ENCODE measurements around the gene ADGRV1. TPM values are rescaled to one million over a fixed set of nuclear protein-coding genes. Genes with fewer than 3 reads are reported as not detected.

Gene ADGRV1
- total RNA-seq, 1 experiment from 2014 or later: 64.8 TPM

GRCh38 chr5:90682278-90682677 lies 123.7 kb downstream of the ADGRV1 start:
- no peaks in the 10 kb centered on the region; the same call in 1 of the 2 replicates for H3K79me2 ChIP-seq (ENCODE audit: insufficient read depth, low read length)
- no peaks in the 10 kb centered on the region for H3K27me3 ChIP-seq (ENCODE audit: insufficient read depth, low read length)
- no peak overlapping the region for H3K56ac ChIP-seq (ENCODE audit: insufficient read length, low read depth, low read length)
- no peak overlapping the region for H2AK5ac ChIP-seq (ENCODE audit: insufficient read length, low read length)
- H3K27ac ChIP-seq (ENCODE audit: insufficient read length, low read depth, low read length): no peak overlapping the region
- Mint-ChIP-seq H3K9me3 (peaks cover 0 to 9% of the 10 kb centered on the region in 2 experiments; a peak in 2 of 5 replicates), H3K36me3 (ENCODE audit: insufficient read depth in 1 of 3, low read depth in 3 of 3) (peaks cover 35 to 44% (median 37%) of the 10 kb centered on the region in 3 experiments), H3K27me3 (ENCODE audit: low read depth) (no peaks in the 10 kb centered on the region), H3K4me3 (no peak overlapping the region), H3K27ac (no peak overlapping the region), H3K4me1 (no peaks in the 10 kb centered on the region)
- H3K4me1 ChIP-seq (ENCODE audit: insufficient read depth, low read length): no peaks in the 10 kb centered on the region
- H2BK12ac ChIP-seq (ENCODE audit: insufficient read length, low read depth, low read length): no peak overlapping the region
- H3K9ac ChIP-seq (ENCODE audit: extremely low read depth, insufficient read length, low read length): no peak overlapping the region
- no peak overlapping the region for H3T11ph ChIP-seq (ENCODE audit: low read length)
- TF ChIP-seq CTCF (conservative IDR thresholded peaks at IDR 0.05): no peak
- no peak overlapping the region for H3K4me2 ChIP-seq (ENCODE audit: insufficient read depth, insufficient read length, low read length)
- H3K4ac ChIP-seq (ENCODE audit: low read depth, low read length): no peak overlapping the region
- H2BK20ac ChIP-seq (ENCODE audit: low read depth, low read length, poor library complexity, severe bottlenecking): no peak overlapping the region
- no peak overlapping the region for H3K23ac ChIP-seq (ENCODE audit: insufficient read length, low read depth, low read length)
- H3K79me1 ChIP-seq (ENCODE audit: insufficient read depth, low read depth, low read length, poor library complexity, severe bottlenecking): no peaks in the 10 kb centered on the region
- H4K20me1 ChIP-seq (ENCODE audit: control insufficient read depth, insufficient read depth, insufficient read length): no peaks in the 10 kb centered on the region
- H4K91ac ChIP-seq (ENCODE audit: insufficient read length, low read depth, low read length): no peak overlapping the region
- H3K23me2 ChIP-seq (ENCODE audit: insufficient read length, low read depth, low read length, poor library complexity, severe bottlenecking): no peaks in the 10 kb centered on the region
- H2BK5ac ChIP-seq (ENCODE audit: insufficient read length, low read length): no peak overlapping the region
- peaks cover 3% of the 10 kb centered on the region for H3K9me3 ChIP-seq (ENCODE audit: control insufficient read depth, low read depth, low read length)
- no peak overlapping the region for H4K8ac ChIP-seq (replicated peaks; ENCODE audit: insufficient read length, low read depth, low read length)
- no peak overlapping the region for H3K18ac ChIP-seq (ENCODE audit: insufficient read length, low read depth, low read length)
- DNase-seq: no peak
- no peak overlapping the region for H2AFZ ChIP-seq (ENCODE audit: low read length)
- no peak overlapping the region for H3K14ac ChIP-seq (ENCODE audit: insufficient read depth, low read length)
- H2BK120ac ChIP-seq (ENCODE audit: low read depth, low read length, poor library complexity, severe bottlenecking): no peak overlapping the region
- no CpG with 5 or more reads among the region's 2 CpGs for WGBS (ENCODE audit: extremely low coverage, insufficient read length, low lambda C conversion rate)
- H4K5ac ChIP-seq (ENCODE audit: insufficient read length, low read depth, low read length): no peak overlapping the region
- H2BK15ac ChIP-seq (ENCODE audit: low read depth, low read length): no peak overlapping the region

Measured in H9 (cell line).